ENCODE results near the gene NME5.
A peak's percentile ranks its signal among the peaks of the same experiment; 100 is the strongest.

The NME5 gene

GRCh38 chr5:138179277-138179857, 40.1 kb upstream of the NME5 start:
- peak overlapping the region; percentile 79 for H3K4me3 ChIP-seq (ENCODE audit: low read depth, low read length)
- no peak for DNase-seq (ENCODE audit: low read depth)
- no peak for TF ChIP-seq CTCF (conservative IDR thresholded peaks at IDR 0.05; ENCODE audit: low read depth, low read length)

GRCh38 chr5:138178516-138179276, 39.5 kb upstream of the NME5 start, which contains the start of the genes BRD8 and KIF20A:
Gene BRD8 (minus strand): TSS chr5:138178630. CDS start chr5:138178614, 16 bp downstream.
Gene KIF20A (plus strand): TSS chr5:138179112. CDS start chr5:138179681, 569 bp downstream.
- peak within 1 kb of the TSS; percentile 79 for H3K4me3 ChIP-seq (ENCODE audit: low read depth, low read length)
- peak; percentile 97 for DNase-seq (ENCODE audit: low read depth)
- TF ChIP-seq CTCF (conservative IDR thresholded peaks at IDR 0.05; ENCODE audit: low read depth, low read length): no peak

GRCh38 chr5:138177941-138178515, 38.8 kb upstream of the NME5 start:
- peak overlapping the region; percentile 79 for H3K4me3 ChIP-seq (ENCODE audit: low read depth, low read length)
- no peak for TF ChIP-seq CTCF (conservative IDR thresholded peaks at IDR 0.05; ENCODE audit: low read depth, low read length)
- peak; percentile 61 for DNase-seq (ENCODE audit: low read depth)

GRCh38 chr5:138170299-138170698, 31.1 kb upstream of the NME5 start:
- no peak overlapping the region for H3K4me3 ChIP-seq (ENCODE audit: low read depth, low read length)
- DNase-seq (ENCODE audit: low read depth): no peak
- no peak for TF ChIP-seq CTCF (conservative IDR thresholded peaks at IDR 0.05; ENCODE audit: low read depth, low read length)

- no peak for TF ChIP-seq CTCF (conservative IDR thresholded peaks at IDR 0.05; ENCODE audit: low read depth, low read length)
- no peak for DNase-seq (ENCODE audit: low read depth)
- H3K4me3 ChIP-seq (ENCODE audit: low read depth, low read length): no peak overlapping the region
These were observed 29.9 kb upstream of the NME5 start for GRCh38 chr5:138169124-138169523.

- TF ChIP-seq CTCF (conservative IDR thresholded peaks at IDR 0.05; ENCODE audit: low read depth, low read length): no peak
- no peak for DNase-seq (ENCODE audit: low read depth)
- no peak overlapping the region for H3K4me3 ChIP-seq (ENCODE audit: low read depth, low read length)
These were observed 24.5 kb upstream of the NME5 start for GRCh38 chr5:138163721-138164120.

All from choroid plexus epithelial cell (primary cell).